Fibroblast of mammary gland (primary cell): ENCODE measurements around the gene PSD4.

Source experiments
- DNase-seq: peaks from one replicate; pipeline ENCODE4 v3.0.0-alpha.2; 2010; ENCODE audit warnings: low read depth
- H3K4me3 ChIP-seq: 2 replicates; pipeline ENCODE4 v1.5.1; 2011; ENCODE audit warnings: low read depth, mild to moderate bottlenecking, low read length, moderate library complexity; ENCODE audit not compliant: control insufficient read depth
- TF ChIP-seq, protein P1 (sequence below): conservative IDR thresholded peaks from 2 replicates; pipeline ENCODE4 v1.5.1; 2011; ENCODE audit warnings: low read depth, low read length, inconsistent platforms; ENCODE audit not compliant: control insufficient read depth, insufficient read depth

PSD4 gene

GRCh38 chr2:113214141-113214540, 40.4 kb downstream of the PSD4 start:
- TF ChIP-seq, protein P1, sequence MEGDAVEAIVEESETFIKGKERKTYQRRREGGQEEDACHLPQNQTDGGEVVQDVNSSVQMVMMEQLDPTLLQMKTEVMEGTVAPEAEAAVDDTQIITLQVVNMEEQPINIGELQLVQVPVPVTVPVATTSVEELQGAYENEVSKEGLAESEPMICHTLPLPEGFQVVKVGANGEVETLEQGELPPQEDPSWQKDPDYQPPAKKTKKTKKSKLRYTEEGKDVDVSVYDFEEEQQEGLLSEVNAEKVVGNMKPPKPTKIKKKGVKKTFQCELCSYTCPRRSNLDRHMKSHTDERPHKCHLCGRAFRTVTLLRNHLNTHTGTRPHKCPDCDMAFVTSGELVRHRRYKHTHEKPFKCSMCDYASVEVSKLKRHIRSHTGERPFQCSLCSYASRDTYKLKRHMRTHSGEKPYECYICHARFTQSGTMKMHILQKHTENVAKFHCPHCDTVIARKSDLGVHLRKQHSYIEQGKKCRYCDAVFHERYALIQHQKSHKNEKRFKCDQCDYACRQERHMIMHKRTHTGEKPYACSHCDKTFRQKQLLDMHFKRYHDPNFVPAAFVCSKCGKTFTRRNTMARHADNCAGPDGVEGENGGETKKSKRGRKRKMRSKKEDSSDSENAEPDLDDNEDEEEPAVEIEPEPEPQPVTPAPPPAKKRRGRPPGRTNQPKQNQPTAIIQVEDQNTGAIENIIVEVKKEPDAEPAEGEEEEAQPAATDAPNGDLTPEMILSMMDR: no peak

DNA sequence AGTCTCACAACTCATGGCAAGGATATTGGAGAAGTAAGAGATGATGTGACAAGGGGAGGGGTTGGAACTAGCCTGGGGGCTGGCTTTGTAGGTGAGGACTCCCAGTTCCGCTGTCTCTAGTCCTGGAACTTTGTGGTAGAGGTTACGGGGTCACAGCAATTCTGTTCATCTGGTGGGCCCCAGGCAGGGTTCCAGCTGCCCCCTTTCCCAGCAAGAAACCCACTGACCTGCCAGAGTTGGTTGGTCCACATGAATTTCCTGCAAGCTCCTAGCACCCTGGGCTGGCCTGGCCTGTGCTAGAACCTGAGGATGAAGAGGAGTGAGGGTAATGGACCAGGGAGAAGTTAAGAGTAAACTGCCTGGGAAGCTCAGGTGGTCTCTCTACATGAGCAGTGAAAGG, 41.3 kb downstream of the PSD4 start:
- TF ChIP-seq, protein P1: no peak
- no peak overlapping the region for H3K4me3 ChIP-seq
- DNase-seq: no peak

More at GRCh38 chr2:113214141-113214540, 40.4 kb downstream of the PSD4 start:
- no peak for DNase-seq
- H3K4me3 ChIP-seq: no peak overlapping the region

DNA sequence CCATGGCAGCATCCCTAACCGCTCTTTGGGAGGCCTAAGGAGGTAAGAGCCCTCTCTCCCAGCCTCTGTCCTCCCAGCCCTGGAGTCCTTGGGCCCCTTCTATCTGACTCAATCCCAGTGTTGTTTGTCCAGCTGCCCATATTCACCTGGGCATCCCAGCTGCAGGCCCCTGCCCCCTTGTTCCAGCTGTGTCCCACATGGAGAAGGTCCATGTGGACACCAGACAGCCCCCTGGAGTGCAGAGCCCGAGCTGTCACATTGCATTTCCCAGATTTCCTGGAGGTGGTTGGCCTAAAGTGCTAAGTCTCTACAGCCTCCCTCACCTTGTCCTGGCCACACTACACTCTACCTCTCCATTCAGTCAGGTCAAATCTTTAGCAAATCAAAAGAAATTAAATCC, 42.5 kb downstream of the PSD4 start:
- H3K4me3 ChIP-seq: no peak overlapping the region
- TF ChIP-seq, protein P1: no peak
- no peak for DNase-seq

DNA sequence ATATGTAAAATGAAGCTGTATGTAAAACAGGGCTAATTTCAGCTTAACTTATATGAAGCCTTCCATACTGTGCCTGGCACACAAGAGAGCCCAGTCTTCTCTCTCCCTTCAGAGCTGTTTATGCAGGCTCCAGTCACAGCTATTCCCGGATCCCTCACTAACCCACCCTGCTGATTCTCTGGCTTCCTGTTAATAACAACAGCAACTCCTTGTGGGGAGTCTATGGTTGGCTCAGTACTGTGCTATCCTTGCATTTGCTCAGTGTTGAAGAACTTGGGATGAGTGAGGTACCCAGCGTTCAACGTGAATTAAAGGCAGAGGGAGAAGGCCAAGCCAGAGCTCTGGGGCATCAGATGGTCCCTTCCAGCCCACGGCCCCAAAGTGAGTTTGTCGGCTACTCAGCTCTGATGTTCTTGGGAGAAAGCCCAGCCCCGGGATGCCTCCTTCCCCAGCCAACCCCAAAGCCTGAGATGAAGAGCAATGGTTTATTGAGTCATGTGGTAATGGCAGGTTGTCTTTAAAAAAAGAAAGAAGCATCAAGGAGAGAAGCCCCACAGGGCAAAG, 43.2 kb downstream of the PSD4 start:
- TF ChIP-seq, protein P1: no peak
- H3K4me3 ChIP-seq: no peak overlapping the region
- no peak for DNase-seq

GRCh38 chr2:113217455-113218282, 43.9 kb downstream of the PSD4 start:
- no peak for DNase-seq
- TF ChIP-seq, protein P1: no peak
- no peak overlapping the region for H3K4me3 ChIP-seq

DNA sequence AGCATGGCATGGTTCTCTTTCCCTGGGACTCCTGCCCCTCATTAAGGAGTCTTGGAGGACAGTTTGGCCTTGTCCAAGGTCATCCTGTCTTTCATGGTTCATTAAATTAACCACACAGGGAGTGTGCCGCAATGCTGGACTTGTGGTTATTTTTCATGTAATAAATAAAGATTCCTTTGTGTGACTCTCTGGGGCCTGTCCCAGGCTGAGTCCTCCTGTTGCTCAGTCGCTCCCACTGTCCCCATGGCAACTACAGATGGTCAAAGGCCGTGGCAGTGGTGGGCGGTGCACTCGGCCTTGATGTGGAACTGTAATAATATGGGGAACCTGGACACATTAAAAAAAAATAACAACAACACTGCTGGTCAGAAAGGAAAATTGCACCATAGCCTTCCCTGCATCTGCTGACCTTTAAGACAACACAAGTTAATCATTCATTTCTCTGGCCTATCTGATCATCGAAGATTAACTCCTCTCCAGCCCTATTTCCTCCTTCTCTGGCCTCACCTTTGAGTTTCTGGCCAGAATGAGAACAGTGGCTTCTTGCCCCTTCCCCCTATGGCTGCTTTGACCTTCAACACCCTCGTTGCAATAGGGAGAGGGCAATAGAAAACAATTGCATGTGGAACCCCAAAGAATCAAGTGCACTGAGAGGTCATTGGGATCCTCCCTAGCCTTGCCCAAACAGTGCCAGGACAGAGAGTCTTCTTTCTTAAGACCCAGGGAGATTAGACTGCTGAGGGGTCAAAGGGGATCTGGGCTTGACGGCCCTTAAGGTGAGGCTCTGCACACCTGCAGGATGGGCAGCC, 44.7 kb downstream of the PSD4 start:
- no peak overlapping the region for H3K4me3 ChIP-seq
- DNase-seq: peak; percentile 77
- TF ChIP-seq, protein P1: no peak
